ENCODE measurements around the gene AKR1C8. TPM values are rescaled to one million over a fixed set of nuclear protein-coding genes. Genes with fewer than 3 reads are reported as not detected.

Gene AKR1C8
- total RNA-seq, 1 experiment from 2014 or later = not detected

GRCh38 chr10:5157501-5157900, 27.4 kb downstream of the AKR1C8 start:
- intact Hi-C loops (cut with micrococcal nuclease) = no loop called here
- TF ChIP-seq, protein P1, sequence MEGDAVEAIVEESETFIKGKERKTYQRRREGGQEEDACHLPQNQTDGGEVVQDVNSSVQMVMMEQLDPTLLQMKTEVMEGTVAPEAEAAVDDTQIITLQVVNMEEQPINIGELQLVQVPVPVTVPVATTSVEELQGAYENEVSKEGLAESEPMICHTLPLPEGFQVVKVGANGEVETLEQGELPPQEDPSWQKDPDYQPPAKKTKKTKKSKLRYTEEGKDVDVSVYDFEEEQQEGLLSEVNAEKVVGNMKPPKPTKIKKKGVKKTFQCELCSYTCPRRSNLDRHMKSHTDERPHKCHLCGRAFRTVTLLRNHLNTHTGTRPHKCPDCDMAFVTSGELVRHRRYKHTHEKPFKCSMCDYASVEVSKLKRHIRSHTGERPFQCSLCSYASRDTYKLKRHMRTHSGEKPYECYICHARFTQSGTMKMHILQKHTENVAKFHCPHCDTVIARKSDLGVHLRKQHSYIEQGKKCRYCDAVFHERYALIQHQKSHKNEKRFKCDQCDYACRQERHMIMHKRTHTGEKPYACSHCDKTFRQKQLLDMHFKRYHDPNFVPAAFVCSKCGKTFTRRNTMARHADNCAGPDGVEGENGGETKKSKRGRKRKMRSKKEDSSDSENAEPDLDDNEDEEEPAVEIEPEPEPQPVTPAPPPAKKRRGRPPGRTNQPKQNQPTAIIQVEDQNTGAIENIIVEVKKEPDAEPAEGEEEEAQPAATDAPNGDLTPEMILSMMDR (IDR thresholded peaks at IDR 0.05; ENCODE audit: unreplicated experiment) = no peak
- CTCF ChIA-PET = interaction anchor here (1.1 kb wide), 1 partner anchor 307 kb away, joined by 4 read pairs; no protein-coding TSS in a partner anchor

DNA sequence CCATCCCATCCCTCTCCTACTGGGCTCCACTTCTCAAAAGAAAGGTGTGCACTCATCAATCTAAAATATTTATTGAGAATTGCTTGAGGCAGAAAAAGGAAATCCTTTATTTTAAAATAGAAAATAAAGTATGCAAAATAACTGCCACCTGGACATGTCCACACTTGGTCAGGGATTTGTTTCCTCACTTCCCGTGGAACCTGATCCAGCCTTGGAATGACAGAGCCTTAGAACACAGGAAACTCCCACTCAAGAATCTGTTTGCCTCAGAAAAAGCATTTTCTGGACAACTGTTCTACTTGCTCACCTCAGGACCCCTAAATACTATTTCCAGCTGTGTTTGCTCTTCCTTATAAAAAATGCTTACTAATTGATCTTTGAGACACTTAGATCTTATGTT, 29.0 kb downstream of the AKR1C8 start:
- Mint-ChIP-seq H3K27me3 (ENCODE audit: insufficient read depth, unreplicated experiment) (no peaks in the 10 kb centered on the region), H3K4me3 (ENCODE audit: unreplicated experiment) (no peak overlapping the region), H3K9me3 (ENCODE audit: unreplicated experiment) (peaks cover 1% of the 10 kb centered on the region), H3K27ac (ENCODE audit: low read depth, unreplicated experiment) (no peak overlapping the region), H3K4me1 (ENCODE audit: insufficient read depth, unreplicated experiment) (peaks cover 7% of the 10 kb centered on the region), H3K36me3 (ENCODE audit: insufficient read depth, unreplicated experiment) (no peaks in the 10 kb centered on the region)
- no TSS peak for BruUV-seq (replicated peaks)
- ChIA-PET CTCF (no interaction called here), POLR2A (no interaction called here)
- intact Hi-C loops (cut with micrococcal nuclease) = no loop called here
- DNase-seq (ENCODE audit: unreplicated experiment) = no peak
- TF ChIP-seq, protein P1 (IDR thresholded peaks at IDR 0.05; ENCODE audit: unreplicated experiment) = no peak

More at GRCh38 chr10:5157501-5157900, 27.4 kb downstream of the AKR1C8 start:
- no peak for DNase-seq (ENCODE audit: unreplicated experiment)
- POLR2A ChIA-PET = interaction anchor here (0.7 kb wide), 1 partner anchor 538 kb away, joined by 3 read pairs; no protein-coding TSS in a partner anchor
- H3K4me3 Mint-ChIP-seq (ENCODE audit: unreplicated experiment) = no peak overlapping the region
- no peaks in the 10 kb centered on the region for H3K27me3 Mint-ChIP-seq (ENCODE audit: insufficient read depth, unreplicated experiment)
- no TSS peak for BruUV-seq (replicated peaks)
- peaks cover 7% of the 10 kb centered on the region for H3K4me1 Mint-ChIP-seq (ENCODE audit: insufficient read depth, unreplicated experiment)
- H3K9me3 Mint-ChIP-seq (ENCODE audit: unreplicated experiment) = peaks cover 9% of the 10 kb centered on the region
- H3K27ac Mint-ChIP-seq (ENCODE audit: low read depth, unreplicated experiment) = no peak overlapping the region
- H3K36me3 Mint-ChIP-seq (ENCODE audit: insufficient read depth, unreplicated experiment) = no peaks in the 10 kb centered on the region

- ChIA-PET POLR2A (interaction anchor here (0.7 kb wide), 1 partner anchor 663 kb away, joined by 3 read pairs; no protein-coding TSS in a partner anchor), CTCF (interaction anchor here (0.7 to 0.9 kb wide), 3 partner anchors 10 to 1859 kb away, joined by 3 read pairs; no protein-coding TSS in a partner anchor)
- DNase-seq (ENCODE audit: unreplicated experiment) = peak; percentile 2
- Mint-ChIP-seq H3K9me3 (ENCODE audit: unreplicated experiment) (no peaks in the 10 kb centered on the region), H3K36me3 (ENCODE audit: insufficient read depth, unreplicated experiment) (no peaks in the 10 kb centered on the region), H3K4me3 (ENCODE audit: unreplicated experiment) (no peak overlapping the region), H3K27me3 (ENCODE audit: insufficient read depth, unreplicated experiment) (no peaks in the 10 kb centered on the region), H3K4me1 (ENCODE audit: insufficient read depth, unreplicated experiment) (peaks cover 11% of the 10 kb centered on the region), H3K27ac (ENCODE audit: low read depth, unreplicated experiment) (no peak overlapping the region)
- TF ChIP-seq, protein P1 (IDR thresholded peaks at IDR 0.05; ENCODE audit: unreplicated experiment) = no peak
- intact Hi-C loops (cut with micrococcal nuclease) = no loop called here
- no TSS peak for BruUV-seq (replicated peaks)
Measured at GRCh38 chr10:5151076-5151475, 33.9 kb downstream of the AKR1C8 start.

GRCh38 chr10:5148678-5149032, 36.3 kb downstream of the AKR1C8 start:
- CTCF ChIA-PET = interaction anchor here (0.6 kb wide), 1 partner anchor 155 kb away, joined by 3 read pairs; no protein-coding TSS in a partner anchor
- peaks cover 11% of the 10 kb centered on the region for H3K4me1 Mint-ChIP-seq (ENCODE audit: insufficient read depth, unreplicated experiment)
- no peak for DNase-seq (ENCODE audit: unreplicated experiment)
- no TSS peak for BruUV-seq (replicated peaks)
- POLR2A ChIA-PET = interaction anchor here (0.7 kb wide), 1 partner anchor 185 kb away, joined by 3 read pairs; no protein-coding TSS in a partner anchor
- TF ChIP-seq, protein P1 (IDR thresholded peaks at IDR 0.05; ENCODE audit: unreplicated experiment) = no peak
- peak overlapping the region; percentile 0 for H3K27ac Mint-ChIP-seq (ENCODE audit: low read depth, unreplicated experiment)
- no peaks in the 10 kb centered on the region for H3K36me3 Mint-ChIP-seq (ENCODE audit: insufficient read depth, unreplicated experiment)
- H3K9me3 Mint-ChIP-seq (ENCODE audit: unreplicated experiment) = no peaks in the 10 kb centered on the region
- H3K27me3 Mint-ChIP-seq (ENCODE audit: insufficient read depth, unreplicated experiment) = no peaks in the 10 kb centered on the region
- intact Hi-C loops (cut with micrococcal nuclease) = no loop called here
- no peak overlapping the region for H3K4me3 Mint-ChIP-seq (ENCODE audit: unreplicated experiment)

All from MCF 10A (cell line).